ENCODE results near the gene SYT15B. TPM values are rescaled to one million over a fixed set of nuclear protein-coding genes. Genes with fewer than 3 reads are reported as not detected.
"Not testable (repeated sequence)": the region's sequence is repeated elsewhere in the genome, so short reads cannot be mapped to it uniquely, and the experiment has no call there.

Gene SYT15B
- polyA plus RNA-seq, 12 donors = 0.19 to 4.0 (median 0.66) TPM; not detected in 1

DNA sequence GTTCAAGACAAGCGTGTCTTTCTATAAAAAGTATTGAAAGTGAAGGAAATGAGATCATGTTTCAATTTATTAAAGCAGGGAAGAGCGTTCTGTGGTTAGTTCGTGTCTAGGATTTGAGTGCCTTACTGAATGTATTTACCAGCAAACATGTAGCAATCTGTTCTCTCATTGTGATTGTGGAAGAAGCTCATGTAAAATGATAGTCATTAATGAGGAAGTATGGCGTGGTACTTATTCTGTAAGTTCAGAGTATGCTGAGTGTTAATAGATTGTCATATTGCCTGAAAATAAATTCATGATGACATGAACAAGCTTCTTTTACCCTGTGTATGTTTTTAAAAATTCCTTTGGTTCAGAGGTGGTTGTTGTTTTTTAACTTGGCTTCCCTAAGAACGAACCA, 32.5 kb downstream of the SYT15B start:
- DNase-seq = not testable (repeated sequence)

DNA sequence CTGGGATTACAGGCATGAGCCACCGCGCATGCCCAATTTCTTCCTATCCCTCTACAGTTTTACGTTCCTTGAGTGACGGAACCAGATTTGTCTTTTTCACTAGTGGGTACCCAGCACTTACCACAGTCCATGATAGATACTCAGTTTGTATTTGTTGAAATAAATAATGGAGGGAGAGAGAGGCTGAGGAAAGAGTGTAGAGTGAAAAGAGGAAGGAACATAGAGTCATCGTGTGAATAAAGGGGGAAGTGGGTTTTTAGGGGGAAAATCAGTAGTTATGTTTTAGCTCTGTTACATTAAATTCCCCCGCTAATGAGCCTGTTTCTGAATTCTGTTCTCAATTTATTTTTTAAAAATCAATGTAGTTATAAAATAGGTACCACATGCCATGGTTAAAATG, 37.7 kb downstream of the SYT15B start:
- DNase-seq = not testable (repeated sequence)

GRCh38 chr10:47725047-47725446, 38.3 kb downstream of the SYT15B start:
- DNase-seq = not testable (repeated sequence)

DNA sequence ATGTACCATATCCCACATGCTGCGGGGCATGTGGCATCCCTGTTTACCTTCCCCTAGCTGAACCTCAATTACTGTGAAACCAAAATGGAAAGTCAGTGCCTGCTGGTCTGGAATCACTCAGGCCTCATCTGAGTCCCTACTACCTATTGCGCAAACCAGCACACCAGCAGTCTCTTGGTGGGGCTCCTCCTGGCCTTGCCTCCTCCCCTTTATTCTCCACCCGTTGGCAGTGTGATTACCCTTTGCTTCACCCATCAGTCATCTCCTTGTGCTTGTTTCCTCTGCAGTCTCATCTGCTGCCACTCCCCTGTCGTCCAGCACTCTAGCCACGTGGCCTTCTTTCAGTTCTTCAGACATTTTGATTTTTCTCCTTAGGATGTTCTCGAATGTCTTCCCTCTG, 39.3 kb downstream of the SYT15B start:
- not testable (repeated sequence) for DNase-seq

GRCh38 chr10:47723362-47723761, 40.0 kb downstream of the SYT15B start:
- not testable (repeated sequence) for DNase-seq

GRCh38 chr10:47717011-47717769, 46.2 kb downstream of the SYT15B start:
- not testable (repeated sequence) for DNase-seq

Other genes with a start within 250 kb of the SYT15B start
- gene AGAP9, start 240.0 kb downstream of the SYT15B start, polyA plus RNA-seq (ENCODE audit: insufficient read length in 12 of 12) = 10 to 100 TPM in 5 of 12 donors, 1 to 10 TPM in 5, under 1 TPM in 1, not detected in 1; 0.50 to 29.4 (median 9.6) TPM
- under 1 TPM in 3 of 12 donors, not detected in 9; 0.12 to 0.34 (median 0.21) TPM for gene NPY4R2, start 155.1 kb upstream of the SYT15B start, polyA plus RNA-seq (ENCODE audit: insufficient read length in 12 of 12)
- not detected for gene FAM25C, start 236.2 kb upstream of the SYT15B start, polyA plus RNA-seq (ENCODE audit: insufficient read length in 12 of 12)